Measurements from ENCODE around the gene TMEM87B. TPM values are rescaled to one million over a fixed set of nuclear protein-coding genes. Genes with fewer than 3 reads are reported as not detected.

The TMEM87B gene
- polyA plus RNA-seq, 4 donors = 17.3 to 43.3 (median 26.1) TPM

GRCh38 chr2:112081262-112081661 is 26.2 kb downstream of the TMEM87B start:
- no peak overlapping the region for H3K4me3 ChIP-seq (ENCODE audit: low read depth in 1 of 3, low read length in 3 of 3)
- DNase-seq = no peak
- H3K4me1 ChIP-seq (ENCODE audit: control insufficient read depth in 3 of 3, insufficient read depth in 2 of 3, low read depth in 1 of 3, low read length in 2 of 3) = no peaks in the 10 kb centered on the region
- no peak for FAIRE-seq
- H3K27me3 ChIP-seq (ENCODE audit: control insufficient read depth in 3 of 3, insufficient read depth in 3 of 3, low read length in 3 of 3) = no peaks in the 10 kb centered on the region
- WGBS, 3 donors = 68 to 90% (median 86%) methylated on average over 1 of the region's 1 CpG
- H3K9me3 ChIP-seq (ENCODE audit: control insufficient read depth in 2 of 2, insufficient read depth in 1 of 2, low read depth in 1 of 2, low read length in 1 of 2) = no peaks in the 10 kb centered on the region
- no peak overlapping the region for H3K27ac ChIP-seq (ENCODE audit: low read depth in 1 of 3, low read length in 2 of 3)
- peaks cover 4 to 35% (median 22%) of the 10 kb centered on the region in 3 donors for H3K36me3 ChIP-seq (ENCODE audit: control insufficient read depth in 3 of 3, insufficient read depth in 2 of 3, low read depth in 1 of 3, low read length in 3 of 3)

- FAIRE-seq = no peak
- Histone ChIP-seq H3K36me3 (ENCODE audit: control insufficient read depth in 3 of 3, insufficient read depth in 2 of 3, low read depth in 1 of 3, low read length in 3 of 3) (peaks cover 20 to 45% (median 37%) of the 10 kb centered on the region in 3 donors), H3K4me1 (ENCODE audit: control insufficient read depth in 3 of 3, insufficient read depth in 2 of 3, low read depth in 1 of 3, low read length in 2 of 3) (no peaks in the 10 kb centered on the region), H3K27me3 (ENCODE audit: control insufficient read depth in 3 of 3, insufficient read depth in 3 of 3, low read length in 3 of 3) (no peaks in the 10 kb centered on the region), H3K27ac (ENCODE audit: low read depth in 1 of 3, low read length in 2 of 3) (no peak overlapping the region), H3K9me3 (ENCODE audit: control insufficient read depth in 2 of 2, insufficient read depth in 1 of 2, low read depth in 1 of 2, low read length in 1 of 2) (no peaks in the 10 kb centered on the region), H3K4me3 (ENCODE audit: low read depth in 1 of 3, low read length in 3 of 3) (no peak overlapping the region)
- no peak for DNase-seq
- WGBS, 3 donors = 70 to 78% (median 72%) methylated on average over 4 of the region's 4 CpGs
Measured at GRCh38 chr2:112084689-112085374, 29.8 kb downstream of the TMEM87B start.

- Histone ChIP-seq H3K9me3 (ENCODE audit: control insufficient read depth in 2 of 2, insufficient read depth in 1 of 2, low read depth in 1 of 2, low read length in 1 of 2) (no peaks in the 10 kb centered on the region), H3K27ac (ENCODE audit: low read depth in 1 of 3, low read length in 2 of 3) (no peak overlapping the region), H3K36me3 (ENCODE audit: control insufficient read depth in 3 of 3, insufficient read depth in 2 of 3, low read depth in 1 of 3, low read length in 3 of 3) (peaks cover 20 to 45% (median 37%) of the 10 kb centered on the region in 3 donors), H3K4me1 (ENCODE audit: control insufficient read depth in 3 of 3, insufficient read depth in 2 of 3, low read depth in 1 of 3, low read length in 2 of 3) (no peaks in the 10 kb centered on the region), H3K4me3 (ENCODE audit: low read depth in 1 of 3, low read length in 3 of 3) (no peak overlapping the region), H3K27me3 (ENCODE audit: control insufficient read depth in 3 of 3, insufficient read depth in 3 of 3, low read length in 3 of 3) (no peaks in the 10 kb centered on the region)
- FAIRE-seq (no peak), DNase-seq (no peak)
Measured at GRCh38 chr2:112085375-112085730, 30.3 kb downstream of the TMEM87B start.

- no peaks in the 10 kb centered on the region for H3K27me3 ChIP-seq (ENCODE audit: control insufficient read depth in 3 of 3, insufficient read depth in 3 of 3, low read length in 3 of 3)
- H3K4me3 ChIP-seq (ENCODE audit: low read depth in 1 of 3, low read length in 3 of 3) = no peak overlapping the region
- no peaks in the 10 kb centered on the region for H3K9me3 ChIP-seq (ENCODE audit: control insufficient read depth in 2 of 2, insufficient read depth in 1 of 2, low read depth in 1 of 2, low read length in 1 of 2)
- DNase-seq (no peak), FAIRE-seq (no peak)
- no peaks in the 10 kb centered on the region for H3K4me1 ChIP-seq (ENCODE audit: control insufficient read depth in 3 of 3, insufficient read depth in 2 of 3, low read depth in 1 of 3, low read length in 2 of 3)
- WGBS, 3 donors = 77 to 88% (median 84%) methylated on average over 9 of the region's 9 CpGs
- H3K36me3 ChIP-seq (ENCODE audit: control insufficient read depth in 3 of 3, insufficient read depth in 2 of 3, low read depth in 1 of 3, low read length in 3 of 3) = peaks cover 20 to 47% (median 37%) of the 10 kb centered on the region in 3 donors
- no peak overlapping the region for H3K27ac ChIP-seq (ENCODE audit: low read depth in 1 of 3, low read length in 2 of 3)
Measured at GRCh38 chr2:112085916-112086669, 31.0 kb downstream of the TMEM87B start.

GRCh38 chr2:112087346-112088020 is 32.4 kb downstream of the TMEM87B start:
- no peak for FAIRE-seq
- H3K27me3 ChIP-seq (ENCODE audit: control insufficient read depth in 3 of 3, insufficient read depth in 3 of 3, low read length in 3 of 3) = no peaks in the 10 kb centered on the region
- H3K4me1 ChIP-seq (ENCODE audit: control insufficient read depth in 3 of 3, insufficient read depth in 2 of 3, low read depth in 1 of 3, low read length in 2 of 3) = no peaks in the 10 kb centered on the region
- H3K4me3 ChIP-seq (ENCODE audit: low read depth in 1 of 3, low read length in 3 of 3) = no peak overlapping the region
- 86 to 89% (median 89%) methylated on average over 9 of the region's 9 CpGs for WGBS, 3 donors
- H3K36me3 ChIP-seq (ENCODE audit: control insufficient read depth in 3 of 3, insufficient read depth in 2 of 3, low read depth in 1 of 3, low read length in 3 of 3) = peaks cover 21 to 43% (median 30%) of the 10 kb centered on the region in 3 donors
- no peaks in the 10 kb centered on the region for H3K9me3 ChIP-seq (ENCODE audit: control insufficient read depth in 2 of 2, insufficient read depth in 1 of 2, low read depth in 1 of 2, low read length in 1 of 2)
- DNase-seq = no peak
- no peak overlapping the region for H3K27ac ChIP-seq (ENCODE audit: low read depth in 1 of 3, low read length in 2 of 3)

- peaks cover 21 to 36% (median 22%) of the 10 kb centered on the region in 3 donors for H3K36me3 ChIP-seq (ENCODE audit: control insufficient read depth in 3 of 3, insufficient read depth in 2 of 3, low read depth in 1 of 3, low read length in 3 of 3)
- 54 to 68% (median 66%) methylated on average over 5 of the region's 5 CpGs for WGBS, 3 donors
- H3K27me3 ChIP-seq (ENCODE audit: control insufficient read depth in 3 of 3, insufficient read depth in 3 of 3, low read length in 3 of 3) = no peaks in the 10 kb centered on the region
- peak overlapping the region in 1 of 3 donors; percentile 39 for H3K27ac ChIP-seq (ENCODE audit: low read depth in 1 of 3, low read length in 2 of 3)
- H3K4me1 ChIP-seq (ENCODE audit: control insufficient read depth in 3 of 3, insufficient read depth in 2 of 3, low read depth in 1 of 3, low read length in 2 of 3) = no peaks in the 10 kb centered on the region
- H3K4me3 ChIP-seq (ENCODE audit: low read depth in 1 of 3, low read length in 3 of 3) = no peak overlapping the region
- DNase-seq (no peak), FAIRE-seq (no peak)
- no peaks in the 10 kb centered on the region for H3K9me3 ChIP-seq (ENCODE audit: control insufficient read depth in 2 of 2, insufficient read depth in 1 of 2, low read depth in 1 of 2, low read length in 1 of 2)
Measured at GRCh38 chr2:112089375-112089774, 34.3 kb downstream of the TMEM87B start.

GRCh38 chr2:112092286-112093041 is 37.4 kb downstream of the TMEM87B start:
- H3K27me3 ChIP-seq (ENCODE audit: control insufficient read depth in 3 of 3, insufficient read depth in 3 of 3, low read length in 3 of 3) = no peaks in the 10 kb centered on the region
- 85 to 95% (median 87%) methylated on average over 6 of the region's 6 CpGs for WGBS, 3 donors
- no peak overlapping the region for H3K4me3 ChIP-seq (ENCODE audit: low read depth in 1 of 3, low read length in 3 of 3)
- no peak overlapping the region for H3K27ac ChIP-seq (ENCODE audit: low read depth in 1 of 3, low read length in 2 of 3)
- DNase-seq = no peak
- H3K9me3 ChIP-seq (ENCODE audit: control insufficient read depth in 2 of 2, insufficient read depth in 1 of 2, low read depth in 1 of 2, low read length in 1 of 2) = no peaks in the 10 kb centered on the region
- H3K36me3 ChIP-seq (ENCODE audit: control insufficient read depth in 3 of 3, insufficient read depth in 2 of 3, low read depth in 1 of 3, low read length in 3 of 3) = peaks cover 15 to 28% (median 16%) of the 10 kb centered on the region in 3 donors
- H3K4me1 ChIP-seq (ENCODE audit: control insufficient read depth in 3 of 3, insufficient read depth in 2 of 3, low read depth in 1 of 3, low read length in 2 of 3) = no peaks in the 10 kb centered on the region
- no peak for FAIRE-seq

- no peaks in the 10 kb centered on the region for H3K27me3 ChIP-seq (ENCODE audit: control insufficient read depth in 3 of 3, insufficient read depth in 3 of 3, low read length in 3 of 3)
- H3K9me3 ChIP-seq (ENCODE audit: control insufficient read depth in 2 of 2, insufficient read depth in 1 of 2, low read depth in 1 of 2, low read length in 1 of 2) = no peaks in the 10 kb centered on the region
- peaks cover 11 to 25% (median 15%) of the 10 kb centered on the region in 3 donors for H3K36me3 ChIP-seq (ENCODE audit: control insufficient read depth in 3 of 3, insufficient read depth in 2 of 3, low read depth in 1 of 3, low read length in 3 of 3)
- H3K4me3 ChIP-seq (ENCODE audit: low read depth in 1 of 3, low read length in 3 of 3) = no peak overlapping the region
- FAIRE-seq = no peak
- no peak overlapping the region for H3K27ac ChIP-seq (ENCODE audit: low read depth in 1 of 3, low read length in 2 of 3)
- 82 to 93% (median 83%) methylated on average over 1 of the region's 1 CpG for WGBS, 3 donors
- no peaks in the 10 kb centered on the region for H3K4me1 ChIP-seq (ENCODE audit: control insufficient read depth in 3 of 3, insufficient read depth in 2 of 3, low read depth in 1 of 3, low read length in 2 of 3)
- DNase-seq = no peak
Measured at GRCh38 chr2:112093216-112093615, 38.1 kb downstream of the TMEM87B start.

Measured in small intestine (tissue), 7 donors.